ENCODE data around the gene CLCNKB.

The CLCNKB gene

GRCh38 chr1:16095447-16095846 lies 51.9 kb downstream of the CLCNKB start:
- Histone ChIP-seq H3K4me2 (ENCODE audit: low read length) (no peak overlapping the region), H4K20me1 (ENCODE audit: insufficient read depth, low read length) (no peaks in the 10 kb centered on the region), H3K9ac (ENCODE audit: low read length) (no peak overlapping the region), H3K36me3 (replicated peaks; ENCODE audit: low read depth, low read length) (no peaks in the 10 kb centered on the region), H3K79me2 (ENCODE audit: low read length) (no peaks in the 10 kb centered on the region), H3K27ac (ENCODE audit: low read length) (no peak overlapping the region), H3K27me3 (ENCODE audit: low read depth, low read length) (no peaks in the 10 kb centered on the region), H3K4me1 (ENCODE audit: low read length) (peaks cover under 1% of the 10 kb centered on the region), H2AFZ (ENCODE audit: low read depth, low read length) (no peak overlapping the region), H3K9me3 (ENCODE audit: insufficient read depth, low read length) (no peaks in the 10 kb centered on the region), H3K4me3 (ENCODE audit: low read length) (no peak overlapping the region)
- TF ChIP-seq EZH2phosphoT487 (IDR thresholded peaks at IDR 0.05; ENCODE audit: low read depth) (no peak), CTCF (IDR thresholded peaks at IDR 0.05; ENCODE audit: low read depth, low read length) (no peak)

GRCh38 chr1:16099412-16099811 lies 55.8 kb downstream of the CLCNKB start:
- no peaks in the 10 kb centered on the region; the same call in 1 of the 2 replicates for H3K27me3 ChIP-seq (ENCODE audit: low read depth, low read length)
- H3K9me3 ChIP-seq (ENCODE audit: insufficient read depth, low read length), result no peaks in the 10 kb centered on the region
- TF ChIP-seq EZH2phosphoT487 (IDR thresholded peaks at IDR 0.05; ENCODE audit: low read depth) (no peak), CTCF (IDR thresholded peaks at IDR 0.05; ENCODE audit: low read depth, low read length) (no peak)
- H3K4me3 ChIP-seq (ENCODE audit: low read length), result no peak overlapping the region
- H4K20me1 ChIP-seq (ENCODE audit: insufficient read depth, low read length), result no peaks in the 10 kb centered on the region
- no peaks in the 10 kb centered on the region for H3K4me1 ChIP-seq (ENCODE audit: low read length)
- no peak overlapping the region for H3K4me2 ChIP-seq (ENCODE audit: low read length)
- H3K9ac ChIP-seq (ENCODE audit: low read length), result no peak overlapping the region
- no peak overlapping the region for H3K27ac ChIP-seq (ENCODE audit: low read length)
- H2AFZ ChIP-seq (ENCODE audit: low read depth, low read length), result no peak overlapping the region
- no peaks in the 10 kb centered on the region for H3K79me2 ChIP-seq (ENCODE audit: low read length)
- no peaks in the 10 kb centered on the region for H3K36me3 ChIP-seq (replicated peaks; ENCODE audit: low read depth, low read length)

GRCh38 chr1:16101623-16102022 lies 58.0 kb downstream of the CLCNKB start:
- H3K4me2 ChIP-seq (ENCODE audit: low read length), result no peak overlapping the region
- no peaks in the 10 kb centered on the region; the same call in 1 of the 2 replicates for H3K27me3 ChIP-seq (ENCODE audit: low read depth, low read length)
- no peak for TF ChIP-seq EZH2phosphoT487 (IDR thresholded peaks at IDR 0.05; ENCODE audit: low read depth)
- TF ChIP-seq CTCF (IDR thresholded peaks at IDR 0.05; ENCODE audit: low read depth, low read length), result no peak

More at GRCh38 chr1:16101623-16102022, 58.0 kb downstream of the CLCNKB start:
- Histone ChIP-seq H3K79me2 (ENCODE audit: low read length) (no peaks in the 10 kb centered on the region), H3K9me3 (ENCODE audit: insufficient read depth, low read length) (no peaks in the 10 kb centered on the region), H3K36me3 (replicated peaks; ENCODE audit: low read depth, low read length) (no peaks in the 10 kb centered on the region), H3K9ac (ENCODE audit: low read length) (no peak overlapping the region), H2AFZ (ENCODE audit: low read depth, low read length) (no peak overlapping the region), H4K20me1 (ENCODE audit: insufficient read depth, low read length) (no peaks in the 10 kb centered on the region), H3K4me3 (ENCODE audit: low read length) (no peak overlapping the region), H3K27ac (ENCODE audit: low read length) (no peak overlapping the region), H3K4me1 (ENCODE audit: low read length) (no peaks in the 10 kb centered on the region)

Measured in OCI-LY3 (cell line).